Ishikawa (cell line): Measurements from ENCODE around the gene CALCOCO1.
A peak's percentile ranks its signal among the peaks of the same experiment; 100 is the strongest.

ENCODE experiments used
- CEBPB ChIP-seq: IDR thresholded peaks from 2 replicates; pipeline ENCODE4 v1.6.1; 2012
- CREB1 ChIP-seq: IDR thresholded peaks from 2 replicates; pipeline ENCODE4 v1.6.1; 2012; ENCODE audit warnings: low read depth
- EGR1 ChIP-seq: IDR thresholded peaks from 2 replicates; pipeline ENCODE4 v1.6.1; 2012
- EP300 ChIP-seq: IDR thresholded peaks from 2 replicates; pipeline ENCODE4 v1.6.1; 2012; ENCODE audit warnings: borderline replicate concordance
- FOXM1 ChIP-seq: IDR thresholded peaks from 2 replicates; pipeline ENCODE4 v1.6.1; 2012; ENCODE audit warnings: low read depth, borderline replicate concordance
- MAX ChIP-seq: IDR thresholded peaks from 2 replicates; pipeline ENCODE4 v1.6.1; 2012
- NFIC ChIP-seq: IDR thresholded peaks from 2 replicates; pipeline ENCODE4 v1.6.1; 2012
- RAD21 ChIP-seq: IDR thresholded peaks from 2 replicates; pipeline ENCODE4 v1.6.1; 2012; ENCODE audit warnings: low read depth
- REST ChIP-seq: IDR thresholded peaks from 2 replicates; pipeline ENCODE4 v1.6.1; 2012; ENCODE audit warnings: low read depth, mild to moderate bottlenecking
- TAF1 ChIP-seq: IDR thresholded peaks from 2 replicates; pipeline ENCODE4 v1.6.1; 2012; ENCODE audit warnings: low read depth, mild to moderate bottlenecking
- TCF12 ChIP-seq: IDR thresholded peaks from 2 replicates; pipeline ENCODE4 v1.6.1; 2012; ENCODE audit warnings: low read depth
- TEAD4 ChIP-seq: IDR thresholded peaks from 2 replicates; pipeline ENCODE4 v1.6.1; 2012
- USF1 ChIP-seq: IDR thresholded peaks from 2 replicates; pipeline ENCODE4 v1.6.1; 2012
- YY1 ChIP-seq: IDR thresholded peaks from 2 replicates; pipeline ENCODE4 v1.6.1; 2012; ENCODE audit warnings: low read depth
- ZBTB7A ChIP-seq: IDR thresholded peaks from 2 replicates; pipeline ENCODE4 v1.6.1; 2012; ENCODE audit warnings: low read depth

Gene CALCOCO1

GRCh38 chr12:53664936-53665335, 62.3 kb downstream of the CALCOCO1 start:
- TF ChIP-seq NFIC (no peak), TCF12 (no peak), REST (no peak), CREB1 (no peak), TEAD4 (no peak), TAF1 (no peak), CEBPB (no peak), MAX (no peak), USF1 (no peak), EGR1 (no peak), ZBTB7A (no peak), EP300 (no peak), FOXM1 (no peak), YY1 (no peak), RAD21 (no peak)

GRCh38 chr12:53664191-53664590, 63.1 kb downstream of the CALCOCO1 start:
- TF ChIP-seq CEBPB = no peak

DNA sequence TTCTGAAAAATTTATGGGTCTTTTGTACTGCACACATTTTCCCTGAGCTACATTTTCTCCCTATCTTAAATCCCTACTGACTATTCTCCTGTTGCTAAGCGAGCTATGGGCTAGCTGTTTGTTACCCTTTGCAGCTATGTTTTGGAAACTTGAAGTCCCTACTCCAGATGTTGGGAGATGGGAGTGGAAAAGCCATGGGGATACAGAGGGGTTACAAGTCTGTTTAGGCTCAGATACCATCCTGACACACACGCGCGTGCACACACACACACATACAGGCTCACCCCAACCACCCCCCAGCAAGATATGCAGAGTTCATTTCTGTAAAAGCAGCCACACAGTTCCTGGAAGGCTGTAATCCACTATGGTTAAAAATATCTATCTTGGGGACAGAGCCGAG, 67.2 kb downstream of the CALCOCO1 start:
- TF ChIP-seq CEBPB = no peak
- no peak for TF ChIP-seq REST
- TF ChIP-seq FOXM1 = no peak
- no peak for TF ChIP-seq RAD21
- TF ChIP-seq EP300 = no peak
- TF ChIP-seq USF1 = no peak
- no peak for TF ChIP-seq TEAD4
- no peak for TF ChIP-seq YY1
- TF ChIP-seq EGR1 = no peak
- TF ChIP-seq TAF1 = no peak
- TF ChIP-seq CREB1 = no peak
- TF ChIP-seq NFIC = no peak
- no peak for TF ChIP-seq TCF12

- TF ChIP-seq FOXM1 (no peak), RAD21 (no peak), REST (no peak)
Measured at GRCh38 chr12:53659571-53659981, 67.7 kb downstream of the CALCOCO1 start.

- TF ChIP-seq TEAD4 (0 out of 2 replicates have a peak, but pooled peaks have one; percentile 29), NFIC (peak; percentile 54; the same call in 1 of the 2 replicates), CEBPB (0 out of 2 replicates have a peak, but pooled peaks have one; percentile 5), EGR1 (no peak), RAD21 (no peak)
Measured at GRCh38 chr12:53659011-53659551, 68.2 kb downstream of the CALCOCO1 start.
